ENCODE data around the gene KIF1B.
"Not testable (repeated sequence)": the region's sequence is repeated elsewhere in the genome, so short reads cannot be mapped to it uniquely, and the experiment has no call there.

KIF1B gene

DNA sequence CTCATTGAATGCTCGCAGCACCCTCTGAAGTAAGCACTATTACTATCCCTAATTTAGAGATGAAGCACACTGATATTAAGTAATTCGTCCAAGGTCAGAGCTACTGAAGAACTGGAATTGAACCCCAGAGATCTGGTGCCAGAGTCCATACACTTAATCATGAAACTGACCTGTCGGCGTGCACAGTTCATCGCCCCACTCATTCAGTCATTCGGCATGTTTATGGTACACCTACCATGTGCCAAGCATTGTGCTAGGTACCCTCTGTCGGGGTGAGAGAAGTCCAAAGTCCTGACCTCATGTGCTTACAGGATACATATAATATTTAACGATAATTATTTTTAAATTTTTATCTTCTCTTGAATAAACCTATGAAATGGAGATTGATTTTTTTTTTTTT lies 214.3 kb downstream of the KIF1B start:
- no peak for DNase-seq (ENCODE audit: low read depth, low spot score)

DNA sequence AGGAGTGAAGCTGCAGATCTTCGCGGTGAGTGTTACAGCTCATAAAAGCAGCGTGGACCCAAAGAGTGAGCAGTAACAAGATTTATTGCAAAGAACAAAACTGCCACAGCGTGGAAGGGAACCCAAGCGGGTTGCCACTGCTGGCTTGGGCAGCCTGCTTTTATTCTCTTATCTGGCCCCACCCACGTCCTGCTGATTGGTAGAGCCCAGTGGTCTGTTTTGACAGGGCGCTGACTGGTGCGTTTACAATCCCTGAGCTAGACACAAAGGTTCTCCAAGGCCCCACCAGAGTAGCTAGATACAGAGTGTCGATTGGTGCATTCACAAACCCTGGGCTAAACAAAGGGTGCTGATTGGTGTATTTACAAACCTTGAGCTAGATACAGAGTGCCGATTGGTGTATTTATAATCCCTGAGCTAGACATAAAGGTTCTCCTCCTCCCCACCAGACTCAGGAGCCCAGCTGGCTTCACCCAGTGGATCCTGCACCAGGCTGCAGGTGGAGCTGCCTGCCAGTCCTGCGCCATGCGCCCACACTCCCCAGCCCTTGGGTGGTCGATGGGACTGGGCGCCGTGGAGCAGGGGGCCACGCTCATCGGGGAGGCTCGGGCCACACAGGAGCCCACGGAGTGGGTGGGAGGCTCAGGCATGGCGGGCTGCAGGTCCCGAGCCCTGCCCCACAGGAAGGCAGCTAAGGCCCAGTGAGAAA lies 215.6 kb downstream of the KIF1B start:
- not testable (repeated sequence) for DNase-seq (ENCODE audit: low read depth, low spot score)

DNA sequence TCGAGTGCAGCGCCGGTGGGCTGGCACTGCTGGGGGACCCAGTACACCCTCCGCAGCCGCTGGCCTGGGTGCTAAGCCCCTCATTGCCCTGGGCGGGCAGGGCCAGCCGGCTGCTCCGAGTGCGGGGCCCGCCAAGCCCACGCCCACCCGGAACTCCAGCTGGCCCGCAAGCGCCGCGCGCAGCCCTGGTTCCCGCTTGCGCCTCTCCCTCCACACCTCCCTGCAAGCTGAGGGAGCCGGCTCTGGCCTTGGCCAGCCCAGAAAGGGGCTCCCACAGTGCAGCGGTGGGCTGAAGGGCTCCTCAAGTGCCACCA lies 216.1 kb downstream of the KIF1B start:
- not testable (repeated sequence) for DNase-seq (ENCODE audit: low read depth, low spot score)

DNA sequence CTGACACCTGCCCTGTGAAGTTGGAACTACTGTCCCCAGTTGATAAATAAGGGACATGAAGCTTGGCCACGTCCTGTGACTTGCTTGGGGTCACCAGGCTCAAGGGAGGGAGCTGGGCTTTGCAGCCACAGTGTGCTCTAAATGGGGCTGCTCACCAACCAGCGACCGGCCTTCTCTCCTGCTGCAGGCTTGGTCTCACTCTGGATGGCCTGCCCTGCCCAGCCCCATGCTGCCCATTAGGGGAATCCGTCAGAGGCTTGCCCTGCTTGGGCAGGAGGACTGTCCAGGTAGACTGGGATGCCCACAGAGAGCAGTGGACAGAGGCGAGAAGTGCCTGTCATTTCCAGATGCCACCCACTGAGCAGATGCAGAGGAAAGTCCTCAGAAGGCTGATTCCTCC lies 218.6 kb downstream of the KIF1B start:
- DNase-seq (ENCODE audit: low read depth, low spot score), result no peak

DNA sequence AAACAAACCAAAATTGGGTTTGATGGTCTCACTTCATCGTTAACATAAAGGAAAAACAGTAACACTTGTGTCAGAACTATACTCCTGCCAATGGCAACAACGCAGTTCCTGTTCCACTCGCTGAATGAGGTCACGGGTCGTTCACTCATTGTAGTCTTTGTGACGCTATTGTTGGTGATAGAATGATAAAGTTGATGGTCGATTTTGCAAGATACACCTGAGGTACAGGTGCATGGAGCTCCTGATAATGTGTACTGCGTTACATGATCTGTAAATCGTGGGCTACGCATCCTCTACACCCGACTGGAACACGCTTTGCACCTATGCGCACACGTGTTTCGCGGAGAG lies 219.5 kb downstream of the KIF1B start:
- no peak for DNase-seq (ENCODE audit: low read depth, low spot score)

DNA sequence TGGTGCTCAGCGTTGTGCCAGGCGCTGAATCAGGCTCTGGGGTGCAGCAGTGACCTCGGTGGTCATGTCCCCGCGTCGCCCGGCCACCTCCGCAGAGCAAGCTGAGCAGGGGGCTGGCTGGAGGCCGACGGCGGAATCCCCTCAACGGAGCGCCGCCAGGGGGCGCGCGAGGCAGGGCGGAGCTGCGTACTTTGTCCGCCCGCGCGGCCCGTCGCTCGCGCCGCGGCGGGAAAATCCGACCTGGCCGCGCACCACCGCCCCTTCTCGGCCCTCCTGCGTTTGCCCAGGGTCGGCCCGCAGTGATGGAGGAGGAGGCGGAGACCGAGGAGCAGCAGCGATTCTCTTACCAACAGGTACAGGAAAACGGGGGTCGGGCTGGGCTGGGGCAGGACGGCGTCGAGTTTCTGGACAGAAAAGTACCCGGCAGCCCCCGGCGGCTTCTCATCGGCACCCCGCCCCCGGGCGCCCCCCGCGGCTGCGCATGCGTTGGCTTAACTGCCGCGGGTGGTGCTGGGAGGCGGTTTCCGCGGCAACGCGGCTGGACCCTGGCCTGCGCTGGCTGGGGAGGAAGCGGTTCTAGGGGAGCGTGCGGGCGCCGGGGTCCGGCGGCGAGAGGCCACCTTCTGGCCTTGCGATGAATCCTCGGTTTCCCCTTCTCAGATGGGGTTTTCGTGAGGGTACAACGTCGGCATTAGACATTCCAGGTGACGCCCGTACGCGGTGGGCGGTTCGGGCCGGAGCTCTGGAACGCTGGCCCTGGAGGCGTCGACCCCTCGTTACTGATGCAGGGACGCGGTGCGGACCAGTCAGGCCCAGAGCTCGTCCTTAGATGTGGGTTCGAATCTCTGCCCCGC lies 220.1 kb downstream of the KIF1B start, which contains the start of gene CENPS:
Gene CENPS, plus strand, starts transcription at position 218 of the 854 bp plus-strand sequence. Its CDS starts 85 bp downstream, at position 303.
- DNase-seq (ENCODE audit: low read depth, low spot score), result peak; percentile 65
